ENCODE data around the gene CHD9NB. TPM values are rescaled to one million over a fixed set of nuclear protein-coding genes. Genes with fewer than 3 reads are reported as not detected.

CHD9NB gene
- total RNA-seq, 4 donors from 2014 or later, result 3.0 to 3.1 TPM; not detected in 2

DNA sequence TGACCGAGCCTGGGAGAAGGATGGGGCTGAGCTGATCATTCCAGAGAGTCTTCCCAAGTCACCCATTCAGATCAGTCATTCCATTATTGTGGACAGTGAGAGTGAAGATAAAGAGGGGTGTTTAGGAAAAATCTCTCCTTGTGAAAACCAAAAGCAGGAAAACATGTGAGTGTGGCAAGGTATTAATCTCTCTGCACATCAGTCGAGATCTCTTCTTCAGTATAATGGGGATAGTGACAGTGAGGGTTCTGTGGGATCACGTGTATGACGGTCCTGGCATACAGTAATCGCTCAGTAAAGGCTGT is 37.5 kb upstream of the CHD9NB start:
- Histone ChIP-seq H3K27me3 (no peaks in the 10 kb centered on the region), H3K9me3 (no peaks in the 10 kb centered on the region), H3K4me3 (peak overlapping the region in 1 of 4 donors; percentile 11), H3K27ac (peak overlapping the region; percentile 85 to 93 (median 88)), H3K36me3 (no peaks in the 10 kb centered on the region), H3K4me1 (peaks cover 45 to 74% (median 63%) of the 10 kb centered on the region in 4 donors)
- WGBS, 2 donors (ENCODE audit: low coverage in 1 of 2), result 14 to 43% methylated on average over 2 to 5 of the region's 5 CpGs
- intact Hi-C loops (cut with DNase I; ENCODE audit: low total_unique reads), result no loop called here
- in situ Hi-C loops (cut with MboI; ENCODE audit: low pct_ligation_motif_present in 1 of 4, low pct_unique_long_range_greater_than_20kb in 1 of 4, low sequenced_read_pairs in 3 of 4), result no loop called here
- no peak for DNase-seq
- TF ChIP-seq EP300 (IDR thresholded peaks at IDR 0.05; ENCODE audit: low read depth) (no peak), POLR2AphosphoS5 (IDR thresholded peaks at IDR 0.05) (no peak), POLR2A (IDR thresholded peaks at IDR 0.05) (no peak)
- TF ChIP-seq, protein P1, sequence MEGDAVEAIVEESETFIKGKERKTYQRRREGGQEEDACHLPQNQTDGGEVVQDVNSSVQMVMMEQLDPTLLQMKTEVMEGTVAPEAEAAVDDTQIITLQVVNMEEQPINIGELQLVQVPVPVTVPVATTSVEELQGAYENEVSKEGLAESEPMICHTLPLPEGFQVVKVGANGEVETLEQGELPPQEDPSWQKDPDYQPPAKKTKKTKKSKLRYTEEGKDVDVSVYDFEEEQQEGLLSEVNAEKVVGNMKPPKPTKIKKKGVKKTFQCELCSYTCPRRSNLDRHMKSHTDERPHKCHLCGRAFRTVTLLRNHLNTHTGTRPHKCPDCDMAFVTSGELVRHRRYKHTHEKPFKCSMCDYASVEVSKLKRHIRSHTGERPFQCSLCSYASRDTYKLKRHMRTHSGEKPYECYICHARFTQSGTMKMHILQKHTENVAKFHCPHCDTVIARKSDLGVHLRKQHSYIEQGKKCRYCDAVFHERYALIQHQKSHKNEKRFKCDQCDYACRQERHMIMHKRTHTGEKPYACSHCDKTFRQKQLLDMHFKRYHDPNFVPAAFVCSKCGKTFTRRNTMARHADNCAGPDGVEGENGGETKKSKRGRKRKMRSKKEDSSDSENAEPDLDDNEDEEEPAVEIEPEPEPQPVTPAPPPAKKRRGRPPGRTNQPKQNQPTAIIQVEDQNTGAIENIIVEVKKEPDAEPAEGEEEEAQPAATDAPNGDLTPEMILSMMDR (IDR thresholded peaks at IDR 0.05), result no peak

DNA sequence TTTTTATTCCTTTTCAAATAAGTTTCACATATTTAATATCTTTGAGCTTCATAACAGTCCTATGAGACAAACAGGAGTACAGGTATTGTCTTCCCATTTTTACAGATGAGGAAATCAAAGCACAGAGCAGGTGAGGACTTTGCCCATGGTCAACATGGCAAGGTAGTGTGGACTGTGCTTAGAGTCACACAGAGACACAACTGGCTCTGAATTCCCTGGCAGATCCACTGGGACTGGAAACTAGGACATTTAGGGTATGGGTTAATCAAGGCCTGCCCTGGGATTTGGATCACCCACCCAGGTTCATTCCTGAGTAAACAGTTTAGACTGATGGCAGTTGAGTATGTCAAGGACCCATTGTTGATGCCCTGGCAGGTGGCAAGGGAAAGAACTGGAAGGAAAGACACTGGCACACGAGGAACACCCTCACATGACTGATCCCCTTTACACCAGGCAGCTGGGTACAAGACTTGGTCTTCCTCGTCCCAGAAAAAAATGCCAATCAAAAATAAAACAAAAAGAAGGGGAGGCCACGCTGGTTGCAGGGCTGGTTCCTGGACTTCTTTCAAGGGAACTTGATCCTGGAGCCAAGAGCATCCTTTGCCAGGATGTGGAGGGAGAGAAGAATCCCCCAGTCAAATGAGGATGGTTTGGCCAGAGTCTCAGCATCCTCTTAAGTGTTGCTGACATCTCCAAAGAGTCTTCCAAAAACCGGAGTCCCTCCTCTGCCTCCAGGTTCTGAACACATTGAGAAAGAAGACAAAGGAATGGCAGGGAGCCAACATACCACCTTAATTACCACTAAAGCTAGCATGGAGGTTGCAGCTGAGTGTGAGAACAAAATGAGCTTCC is 37.0 kb upstream of the CHD9NB start:
- Histone ChIP-seq H3K36me3 (no peaks in the 10 kb centered on the region), H3K27ac (peak overlapping the region; percentile 85 to 93 (median 88)), H3K4me1 (peaks cover 45 to 74% (median 62%) of the 10 kb centered on the region in 4 donors), H3K27me3 (no peaks in the 10 kb centered on the region), H3K4me3 (no peak overlapping the region), H3K9me3 (no peaks in the 10 kb centered on the region)
- TF ChIP-seq POLR2AphosphoS5 (IDR thresholded peaks at IDR 0.05), result no peak
- TF ChIP-seq, protein P1 (IDR thresholded peaks at IDR 0.05), result no peak
- no peak for TF ChIP-seq POLR2A (IDR thresholded peaks at IDR 0.05)
- no peak for TF ChIP-seq EP300 (IDR thresholded peaks at IDR 0.05; ENCODE audit: low read depth)
- DNase-seq, result no peak
- intact Hi-C loops (cut with DNase I; ENCODE audit: low total_unique reads), result no loop called here
- in situ Hi-C loops (cut with MboI; ENCODE audit: low pct_ligation_motif_present in 1 of 4, low pct_unique_long_range_greater_than_20kb in 1 of 4, low sequenced_read_pairs in 3 of 4), result no loop called here
- WGBS, 2 donors (ENCODE audit: low coverage in 1 of 2), result 24 to 30% methylated on average over 3 to 4 of the region's 4 CpGs

DNA sequence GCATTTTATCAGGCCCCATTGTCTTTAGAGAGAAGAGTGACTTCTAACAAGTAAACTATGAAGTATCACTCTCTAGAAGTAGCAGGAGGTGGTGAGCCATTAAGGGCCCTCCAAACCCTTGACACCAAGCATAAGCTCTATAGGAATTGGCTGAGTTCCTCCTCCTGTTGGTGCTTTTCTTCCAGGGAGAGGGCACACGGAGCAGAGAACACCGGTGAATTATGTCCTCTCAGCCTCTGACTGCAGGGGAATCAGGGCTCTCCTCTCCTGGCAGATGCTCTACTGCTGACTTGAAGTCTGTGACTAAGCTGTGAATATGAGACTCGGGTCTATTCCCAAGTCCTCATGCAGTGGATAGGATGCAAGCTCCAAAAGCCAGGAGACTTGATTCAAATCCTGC is 34.4 kb upstream of the CHD9NB start:
- in situ Hi-C loops (cut with MboI; ENCODE audit: low pct_ligation_motif_present in 1 of 4, low pct_unique_long_range_greater_than_20kb in 1 of 4, low sequenced_read_pairs in 3 of 4), result no loop called here
- H3K27ac ChIP-seq, result peak overlapping the region in 3 of 4 donors; percentile 1 to 25 (median 14)
- no peaks in the 10 kb centered on the region for H3K27me3 ChIP-seq

DNA sequence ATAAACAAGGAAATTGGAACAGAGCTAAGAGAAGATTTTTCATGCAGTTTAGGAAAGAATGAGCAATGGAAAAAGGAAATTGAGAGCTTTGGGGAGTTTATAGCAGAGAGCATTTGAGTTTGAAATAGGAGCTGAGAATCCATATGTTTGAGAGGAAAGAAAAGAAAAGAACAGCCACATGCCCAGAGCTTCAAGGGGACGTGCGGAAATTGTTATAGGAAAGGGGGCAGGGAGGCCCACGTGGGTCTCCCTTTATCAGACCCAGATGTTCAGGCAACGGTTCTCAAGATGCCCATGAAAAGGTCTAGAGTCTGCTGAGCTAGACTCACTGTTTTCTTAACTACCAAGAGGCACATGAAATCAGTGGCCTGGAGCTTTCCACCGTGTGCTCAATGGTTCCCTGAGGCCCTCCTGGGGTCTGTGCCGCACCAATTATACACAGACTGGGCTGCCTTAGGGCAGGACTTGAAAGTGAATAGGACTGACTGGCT is 33.3 kb upstream of the CHD9NB start:
- H3K27ac ChIP-seq, result peak overlapping the region; percentile 43 to 70 (median 57)
- intact Hi-C loops (cut with DNase I; ENCODE audit: low total_unique reads) (no loop called here), in situ Hi-C loops (cut with MboI; ENCODE audit: low pct_ligation_motif_present in 1 of 4, low pct_unique_long_range_greater_than_20kb in 1 of 4, low sequenced_read_pairs in 3 of 4) (no loop called here)
- 73 to 79% methylated on average over 4 to 6 of the region's 6 CpGs for WGBS, 2 donors (ENCODE audit: low coverage in 1 of 2)
- TF ChIP-seq POLR2A (IDR thresholded peaks at IDR 0.05) (no peak), EP300 (IDR thresholded peaks at IDR 0.05; ENCODE audit: low read depth) (no peak), POLR2AphosphoS5 (IDR thresholded peaks at IDR 0.05) (no peak)
- TF ChIP-seq, protein P1 (IDR thresholded peaks at IDR 0.05), result no peak
- no peaks in the 10 kb centered on the region for H3K36me3 ChIP-seq
- no peak overlapping the region for H3K4me3 ChIP-seq
- peaks cover 25 to 44% (median 38%) of the 10 kb centered on the region in 4 donors for H3K4me1 ChIP-seq
- H3K9me3 ChIP-seq, result no peaks in the 10 kb centered on the region
- no peaks in the 10 kb centered on the region for H3K27me3 ChIP-seq
- DNase-seq, result no peak

More for the DNA sequence above, 34.4 kb upstream of the CHD9NB start:
- H3K36me3 ChIP-seq, result no peaks in the 10 kb centered on the region
- no peaks in the 10 kb centered on the region for H3K9me3 ChIP-seq
- TF ChIP-seq EP300 (IDR thresholded peaks at IDR 0.05; ENCODE audit: low read depth) (no peak), POLR2A (IDR thresholded peaks at IDR 0.05) (no peak), POLR2AphosphoS5 (IDR thresholded peaks at IDR 0.05) (no peak)
- TF ChIP-seq, protein P1 (IDR thresholded peaks at IDR 0.05), result no peak
- H3K4me1 ChIP-seq, result peaks cover 30 to 50% (median 44%) of the 10 kb centered on the region in 4 donors
- DNase-seq, result no peak
- 77 to 90% methylated on average over 2 to 3 of the region's 3 CpGs for WGBS, 2 donors (ENCODE audit: low coverage in 1 of 2)
- intact Hi-C loops (cut with DNase I; ENCODE audit: low total_unique reads), result no loop called here
- no peak overlapping the region for H3K4me3 ChIP-seq

Data from transverse colon (tissue), 4 donors.